K562 (cell line): ENCODE measurements around the gene RPS6KA2. TPM values are rescaled to one million over a fixed set of nuclear protein-coding genes. Genes with fewer than 3 reads are reported as not detected.

ENCODE experiments used
- ATAC-seq: fragments of 200-7000 bp; cut with Tn5 transposase; 3 replicates; pipeline ENCODE4 v1.9.1; 2020; ENCODE audit warnings: moderate library complexity
- BruUV-seq: library from RNA; stranded (reverse); fragments of 400-500 nt; replicated peaks from 2 replicates; lab custom pipeline; 2021; lab: Mats Ljungman, UMichigan
- CTCF ChIA-PET: fragments of 300-600 bp; formaldehyde crosslinking; extraction: SDS; loops from one replicate; lab custom pipeline; 2021; ENCODE audit warnings: low intra/inter-chr PET ratio; lab: Yijun Ruan, JAX
- POLR2A ChIA-PET: fragments of 300-600, 350-650 bp; sonication (Branson Sonifier 250); formaldehyde crosslinking; extraction: SDS; loops from one replicate; lab custom pipeline; 2021; ENCODE audit warnings: antibody characterized with exemption, inconsistent platforms; lab: Yijun Ruan, JAX
- DNase-seq, 4 experiments: peaks; one replicate each; pipeline versions ENCODE4 v3.0.0 to v3.0.0-alpha.2; 2011 to 2018; ENCODE audit warnings: low spot score in 3 of 4, mixed read lengths in 3 of 4; ENCODE audit errors: extremely low read depth in 1 of 4
- FAIRE-seq: peaks from 2 replicates; lab custom pipeline; 2011; peaks lifted over from hg19 to GRCh38; lab: Jason Lieb, UNC
- H2AFZ ChIP-seq: 2 replicates; pipeline ENCODE4 v1.6.0; 2011; ENCODE audit warnings: low read depth, low read length, control low read depth, inconsistent platforms
- H3K27ac ChIP-seq: fragments of 200-600 bp; 3 replicates; pipeline ENCODE4 v1.8.0; 2011; ENCODE audit warnings: low read depth, mild to moderate bottlenecking, control low read depth, inconsistent platforms, low read length, moderate library complexity, mixed read lengths; ENCODE audit errors: extremely low read depth
- H3K27me3 ChIP-seq, 2 experiments: fragments of 300-600 bp in 1 of 2; 2 replicates in 1 of 2; 3 replicates in 1 of 2; pipeline versions ENCODE4 v1.6.0 to v1.8.0; 2011; ENCODE audit warnings: inconsistent platforms in 2 of 2, low read length in 2 of 2, mild to moderate bottlenecking in 1 of 2, mixed read lengths in 1 of 2, moderate library complexity in 1 of 2; ENCODE audit not compliant: control insufficient read depth in 2 of 2, insufficient read depth in 2 of 2
- H3K36me3 ChIP-seq: fragments of 300-600 bp; 3 replicates; pipeline ENCODE4 v1.8.0; 2011; ENCODE audit warnings: mild to moderate bottlenecking, low read length, inconsistent platforms; ENCODE audit not compliant: control insufficient read depth, insufficient read depth
- H3K4me1 ChIP-seq, 2 experiments: fragments of 200-600 bp in 1 of 2; replicated peaks in 1 of 2; 2 replicates in 1 of 2; 3 replicates in 1 of 2; pipeline versions ENCODE4 v1.5.1 to v1.8.0; 2011; ENCODE audit warnings: inconsistent platforms in 2 of 2, low read length in 2 of 2, mild to moderate bottlenecking in 1 of 2, mixed read lengths in 1 of 2, moderate library complexity in 1 of 2; ENCODE audit not compliant: control insufficient read depth in 2 of 2, insufficient read depth in 2 of 2
- H3K4me2 ChIP-seq: 2 replicates; pipeline ENCODE4 v1.6.1; 2011; ENCODE audit warnings: low read length, control low read depth, inconsistent platforms, mixed read lengths; ENCODE audit not compliant: insufficient read depth
- H3K4me3 ChIP-seq: fragments of 200-600 bp; sonication (generic), shearing (Covaris generic); 2 replicates; pipeline ENCODE4 v1.5.1; 2016; ENCODE audit warnings: control low read depth, inconsistent platforms
- H3K79me2 ChIP-seq: fragments of 200-600 bp; 3 replicates; pipeline ENCODE4 v1.8.0; 2011; ENCODE audit warnings: low read length, inconsistent platforms; ENCODE audit not compliant: control insufficient read depth, insufficient read depth
- H3K9ac ChIP-seq, 2 experiments: 2 replicates each; pipeline versions ENCODE4 v1.6.0 to v1.6.1; 2011; ENCODE audit warnings: low read depth in 2 of 2, low read length in 2 of 2, control low read depth in 1 of 2, inconsistent platforms in 1 of 2, mild to moderate bottlenecking in 1 of 2, mixed read lengths in 1 of 2; ENCODE audit not compliant: insufficient read depth in 1 of 2
- H3K9me1 ChIP-seq: one replicate; pipeline ENCODE4 v1.6.0; 2011; ENCODE audit warnings: inconsistent platforms, mild to moderate bottlenecking, low read length, moderate library complexity; ENCODE audit not compliant: control insufficient read depth, insufficient read depth
- H3K9me3 ChIP-seq: replicated peaks from 2 replicates; pipeline ENCODE4 v1.5.1; 2011; ENCODE audit warnings: low read depth, low read length, inconsistent platforms; ENCODE audit not compliant: control insufficient read depth, insufficient read depth
- H4K20me1 ChIP-seq: replicated peaks from 2 replicates; pipeline ENCODE4 v1.6.1; 2011; ENCODE audit warnings: low read length, inconsistent platforms, mixed read lengths; ENCODE audit not compliant: control insufficient read depth, insufficient read depth
- DNMT1 ChIP-seq: fragments of 450-650 bp; IDR thresholded peaks from 2 replicates; pipeline ENCODE4 v1.6.1; 2016; ENCODE audit warnings: antibody characterized with exemption, mild to moderate bottlenecking
- EP300 ChIP-seq: IDR thresholded peaks from 2 replicates; pipeline ENCODE4 v1.6.1; 2012; ENCODE audit warnings: low read length, improper control_type of control experiment
- NUFIP1 ChIP-seq: fragments of 450-650 bp; IDR thresholded peaks from 2 replicates; pipeline ENCODE4 v1.6.1; 2018; ENCODE audit not compliant: partially characterized antibody
- SAFB ChIP-seq: fragments of 200-400 bp; formaldehyde crosslinking; IDR thresholded peaks from 2 replicates; pipeline ENCODE4 v1.6.1; 2017; ENCODE audit warnings: low read depth, low read length, borderline replicate concordance
- SRF ChIP-seq, 2 experiments: fragments of 250-450, 450-650 bp in 1 of 2; sonication (Bioruptor Pico) in 1 of 2; sonication (generic) in 1 of 2; formaldehyde crosslinking; IDR thresholded peaks; 2 replicates each; pipeline versions ENCODE4 v1.5.0 to v1.5.1; 2020 to 2022; ENCODE audit warnings: mild to moderate bottlenecking in 1 of 2, missing genetic modification reagents in 1 of 2
- TEAD2 ChIP-seq: fragments of 450-650 bp; IDR thresholded peaks from 2 replicates; pipeline ENCODE4 v1.6.1; 2016; ENCODE audit warnings: missing genetic modification characterization, control low read depth, missing compliant biosample characterization
- ZC3H8 ChIP-seq: fragments of 450-650 bp; IDR thresholded peaks from 2 replicates; pipeline ENCODE4 v1.6.1; 2017
- ZNF134 ChIP-seq: fragments of 250-450 bp; sonication (Bioruptor Pico); conservative IDR thresholded peaks from 2 replicates; pipeline ENCODE4 v1.4.0; 2020
- ZNF146 ChIP-seq: IDR thresholded peaks from one replicate; pipeline ENCODE4 v1.6.1; 2018; ENCODE audit warnings: missing compliant biosample characterization; ENCODE audit not compliant: unreplicated experiment
- ZNF668 ChIP-seq: fragments of 250-450 bp; sonication (Bioruptor Pico); IDR thresholded peaks from 2 replicates; pipeline ENCODE4 v1.8.0; 2022; ENCODE audit warnings: mild to moderate bottlenecking, inconsistent platforms
- ZNF778 ChIP-seq: fragments of 450-650 bp; formaldehyde crosslinking; IDR thresholded peaks from 2 replicates; pipeline ENCODE4 v1.4.0; 2020; ENCODE audit warnings: mild to moderate bottlenecking, moderate library complexity
- WGBS: fragments of 100-300 bp; shearing (Covaris generic); methylation state at CpG from one replicate; pipeline ENCODE4 v1.1.6; 2016; ENCODE audit warnings: low coverage, mixed read lengths; ENCODE audit not compliant: insufficient coverage; ENCODE audit errors: missing lambda C conversion rate; 5-methylcytosine and 5-hydroxymethylcytosine counted together
- in situ Hi-C: fragments of 300-500 bp; cut with MboI; formaldehyde crosslinking; loops from 4 replicates; pipeline ENCODE4 v1.15.0; 2018; ENCODE audit warnings: inconsistent platforms, mixed read lengths
- intact Hi-C: fragments of 100-400 bp; cut with micrococcal nuclease; formaldehyde crosslinking; loops from 2 replicates; pipeline ENCODE4 v1.14.2; 2022
- polyA plus RNA-seq, 8 experiments: library from polyadenylated mRNA; depleted of rRNA in 4 of 8; stranded (reverse) in 5 of 8; unstranded in 3 of 8; fragments of >200 nt; fragmentation: Nextera tagmentation in 2 of 8; fragmentation: Illumina TruSeq in 1 of 8; extraction: Ambion mirVana in 2 of 8; extraction: Trizol in 1 of 8; gene quantifications; 2 replicates each; pipeline versions ENCODE4 v1.2.1 to v1.2.3, GENCODE V29; 2011 to 2014; ENCODE audit warnings: inconsistent platforms in 1 of 8, missing spikeins in 1 of 8
- total RNA-seq, 7 experiments: library from RNA; depleted of rRNA in 6 of 7; stranded (reverse); fragments of >200 nt in 6 of 7; fragmentation: Illumina TruSeq in 2 of 7; extraction: Trizol in 2 of 7; gene quantifications; 2 replicates each; pipeline versions ENCODE4 v1.2.1 to v1.2.3, GENCODE V29; 2011 to 2021; ENCODE audit warnings: low replicate concordance in 1 of 7
- TF ChIP-seq, protein P1 (sequence below), 2 experiments: fragments of 450-650 bp; IDR thresholded peaks; 2 replicates each; pipeline ENCODE4 v1.6.1; 2016; ENCODE audit warnings: mild to moderate bottlenecking in 2 of 2, borderline replicate concordance in 1 of 2, low read depth in 1 of 2, moderate library complexity in 1 of 2
- TF ChIP-seq, protein P2 (sequence below): fragments of 450-650 bp; IDR thresholded peaks from 2 replicates; pipeline ENCODE4 v1.6.1; 2016; ENCODE audit warnings: missing biosample characterization, missing genetic modification characterization

The RPS6KA2 gene
- total and polyA plus RNA-seq, 9 of the 15 experiments (the other 6 are each of a cell fraction or from before 2014, with no cell fraction given) = 0.29 to 1.00 (median 0.53) TPM

DNA sequence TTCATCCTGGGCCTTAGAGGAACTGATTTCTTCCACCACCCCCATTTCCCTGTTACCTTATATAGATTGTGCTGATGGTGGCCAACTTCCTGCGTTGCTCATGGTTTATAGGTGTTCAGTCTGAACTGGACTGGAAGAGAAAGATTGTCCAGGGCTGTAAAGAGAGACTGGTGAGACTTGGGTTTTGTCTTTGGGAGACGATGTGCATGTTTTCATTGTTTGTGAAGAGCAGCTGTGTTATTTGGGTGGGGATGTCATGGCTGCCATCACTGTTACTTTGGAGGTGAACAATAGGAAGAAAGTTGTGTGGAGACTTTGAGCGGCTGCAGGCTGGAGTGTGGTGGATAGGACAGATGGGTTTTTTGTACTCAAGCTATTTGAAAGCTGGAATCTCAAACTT is 228.7 kb downstream of the RPS6KA2 start (continued):
- TF ChIP-seq, protein P1, sequence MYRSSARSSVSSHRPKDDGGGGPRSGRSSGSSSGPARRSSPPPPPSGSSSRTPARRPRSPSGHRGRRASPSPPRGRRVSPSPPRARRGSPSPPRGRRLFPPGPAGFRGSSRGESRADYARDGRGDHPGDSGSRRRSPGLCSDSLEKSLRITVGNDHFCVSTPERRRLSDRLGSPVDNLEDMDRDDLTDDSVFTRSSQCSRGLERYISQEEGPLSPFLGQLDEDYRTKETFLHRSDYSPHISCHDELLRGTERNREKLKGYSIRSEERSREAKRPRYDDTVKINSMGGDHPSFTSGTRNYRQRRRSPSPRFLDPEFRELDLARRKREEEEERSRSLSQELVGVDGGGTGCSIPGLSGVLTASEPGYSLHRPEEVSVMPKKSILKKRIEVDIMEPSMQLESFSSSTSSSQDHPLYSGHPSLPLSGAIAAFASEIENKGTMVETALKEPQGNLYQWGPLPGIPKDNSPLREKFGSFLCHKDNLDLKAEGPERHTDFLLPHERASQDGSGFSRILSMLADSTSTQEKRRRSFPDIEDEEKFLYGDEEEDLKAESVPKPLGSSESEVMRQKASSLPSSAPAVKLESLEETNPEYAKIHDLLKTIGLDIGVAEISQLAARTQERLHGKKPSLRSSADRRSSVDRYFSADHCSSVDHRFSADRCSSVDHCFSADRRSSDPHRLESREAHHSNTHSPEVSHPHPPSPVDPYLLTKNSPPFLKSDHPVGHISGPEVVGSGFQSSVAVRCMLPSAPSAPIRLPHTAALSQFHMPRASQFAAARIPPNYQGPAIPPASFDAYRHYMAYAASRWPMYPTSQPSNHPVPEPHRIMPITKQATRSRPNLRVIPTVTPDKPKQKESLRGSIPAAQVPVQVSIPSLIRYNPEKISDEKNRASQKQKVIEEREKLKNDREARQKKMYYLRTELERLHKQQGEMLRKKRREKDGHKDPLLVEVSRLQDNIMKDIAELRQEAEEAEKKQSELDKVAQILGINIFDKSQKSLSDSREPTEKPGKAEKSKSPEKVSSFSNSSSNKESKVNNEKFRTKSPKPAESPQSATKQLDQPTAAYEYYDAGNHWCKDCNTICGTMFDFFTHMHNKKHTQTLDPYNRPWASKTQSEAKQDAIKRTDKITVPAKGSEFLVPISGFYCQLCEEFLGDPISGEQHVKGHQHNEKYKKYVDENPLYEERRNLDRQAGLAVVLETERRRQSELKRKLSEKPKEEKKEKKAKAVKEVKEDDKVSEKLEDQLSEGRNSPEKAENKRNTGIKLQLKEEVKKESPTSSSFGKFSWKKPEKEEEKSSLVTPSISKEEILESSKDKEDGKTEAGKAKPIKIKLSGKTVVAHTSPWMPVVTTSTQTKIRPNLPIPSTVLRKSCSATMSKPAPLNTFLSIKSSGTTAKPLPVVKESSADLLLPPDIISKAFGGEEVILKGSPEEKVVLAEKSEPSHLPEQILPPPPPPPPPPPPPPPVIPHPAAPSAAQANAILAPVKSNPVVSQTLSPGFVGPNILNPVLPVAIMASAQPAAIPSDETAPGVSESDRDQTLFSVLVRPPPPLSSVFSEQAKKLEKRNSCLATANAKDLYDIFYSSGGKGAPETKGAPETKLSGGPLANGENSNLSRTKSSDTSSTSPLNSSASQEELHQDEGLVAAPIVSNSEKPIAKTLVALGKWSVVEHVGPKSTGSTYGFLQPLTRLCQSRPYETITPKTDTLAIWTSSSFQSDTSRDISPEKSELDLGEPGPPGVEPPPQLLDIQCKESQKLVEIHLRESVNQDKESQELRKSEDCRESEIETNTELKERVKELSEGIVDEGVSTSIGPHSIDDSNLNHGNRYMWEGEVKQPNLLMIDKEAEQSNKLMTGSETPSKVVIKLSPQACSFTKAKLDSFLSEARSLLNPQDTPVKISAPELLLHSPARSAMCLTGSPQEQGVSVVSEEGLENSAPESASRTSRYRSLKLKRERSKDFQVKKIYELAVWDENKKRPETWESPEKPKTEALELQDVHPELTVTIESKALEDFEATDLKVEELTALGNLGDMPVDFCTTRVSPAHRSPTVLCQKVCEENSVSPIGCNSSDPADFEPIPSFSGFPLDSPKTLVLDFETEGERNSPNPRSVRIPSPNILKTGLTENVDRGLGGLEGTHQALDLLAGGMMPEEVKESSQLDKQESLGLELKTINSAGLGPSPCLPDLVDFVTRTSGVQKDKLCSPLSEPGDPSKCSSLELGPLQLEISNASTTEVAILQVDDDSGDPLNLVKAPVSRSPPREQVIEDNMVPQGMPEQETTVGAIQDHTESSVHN (IDR thresholded peaks at IDR 0.05; ENCODE audit: borderline replicate concordance in 1 of 2, low read depth in 1 of 2) = no peak

DNA sequence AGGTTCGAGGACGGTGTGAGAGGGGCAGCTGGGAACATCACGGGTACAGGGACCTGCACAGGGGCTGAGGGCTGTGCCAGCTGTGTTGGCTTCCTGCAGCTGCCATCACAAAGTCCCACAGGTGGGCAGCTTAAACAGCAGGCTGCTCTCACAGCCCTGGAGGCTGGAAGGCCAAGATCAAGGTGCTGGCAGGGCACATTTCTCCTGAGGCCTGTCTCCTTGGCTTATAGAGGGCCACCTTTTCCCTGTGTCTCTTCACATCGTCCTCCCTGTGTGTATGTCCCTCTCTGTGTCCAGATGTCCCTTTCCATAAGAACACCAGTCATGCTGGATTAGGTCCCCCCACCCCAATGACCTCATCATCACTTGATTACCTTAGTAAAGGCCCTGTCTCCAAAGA is 229.2 kb downstream of the RPS6KA2 start:
- CTCF ChIA-PET = interaction anchor here (1.0 kb wide), 1 partner anchor 122 kb away, joined by 3 read pairs; no protein-coding TSS in a partner anchor
- BruUV-seq = no TSS peak
- Histone ChIP-seq H3K4me1 (peaks cover 0 to 10% of the 10 kb centered on the region in 2 experiments; a peak in 1 of 5 replicates), H3K9ac (no peak overlapping the region), H3K9me3 (no peaks in the 10 kb centered on the region), H3K4me3 (no peak overlapping the region), H3K27ac (no peak overlapping the region), H3K27me3 (peaks cover 37 to 72% of the 10 kb centered on the region in 2 experiments), H3K9me1 (no peaks in the 10 kb centered on the region), H3K36me3 (no peaks in the 10 kb centered on the region), H3K4me2 (no peak overlapping the region), H2AFZ (no peak overlapping the region), H3K79me2 (no peaks in the 10 kb centered on the region), H4K20me1 (no peaks in the 10 kb centered on the region)
- no peak for FAIRE-seq
- intact Hi-C loops = no loop called here
- no peak for DNase-seq
- WGBS = 2% methylated on average over 4 of the region's 4 CpGs
- no peak for ATAC-seq
- in situ Hi-C loops = no loop called here
- POLR2A ChIA-PET = interaction anchor here (0.8 kb wide), 1 partner anchor 41 kb away, joined by 3 read pairs; no protein-coding TSS in a partner anchor
- no peak for TF ChIP-seq SRF (CRISPR knock-in tag; IDR thresholded peaks at IDR 0.05)
- no peak for TF ChIP-seq SAFB
- TF ChIP-seq ZNF146 (CRISPR knock-in tag) = no peak
- TF ChIP-seq ZNF778 (CRISPR knock-in tag) = no peak
- TF ChIP-seq, protein P2, sequence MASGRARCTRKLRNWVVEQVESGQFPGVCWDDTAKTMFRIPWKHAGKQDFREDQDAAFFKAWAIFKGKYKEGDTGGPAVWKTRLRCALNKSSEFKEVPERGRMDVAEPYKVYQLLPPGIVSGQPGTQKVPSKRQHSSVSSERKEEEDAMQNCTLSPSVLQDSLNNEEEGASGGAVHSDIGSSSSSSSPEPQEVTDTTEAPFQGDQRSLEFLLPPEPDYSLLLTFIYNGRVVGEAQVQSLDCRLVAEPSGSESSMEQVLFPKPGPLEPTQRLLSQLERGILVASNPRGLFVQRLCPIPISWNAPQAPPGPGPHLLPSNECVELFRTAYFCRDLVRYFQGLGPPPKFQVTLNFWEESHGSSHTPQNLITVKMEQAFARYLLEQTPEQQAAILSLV (tag) = no peak
- no peak for TF ChIP-seq ZNF134
- no peak for TF ChIP-seq TEAD2 (tag)
- no peak for TF ChIP-seq NUFIP1
- TF ChIP-seq EP300 = no peak
- no peak for TF ChIP-seq ZNF668 (CRISPR knock-in tag)
- no peak for TF ChIP-seq ZC3H8
- no peak for TF ChIP-seq DNMT1
